Endodermal cell (in vitro differentiated cells): ENCODE results near the gene NRDC. TPM values are rescaled to one million over a fixed set of nuclear protein-coding genes. Genes with fewer than 3 reads are reported as not detected.
A peak's percentile ranks its signal among the peaks of the same experiment; 100 is the strongest.

Experiments
- DNase-seq: peaks from one replicate; pipeline ENCODE4 v3.0.0-alpha.2; 2017
- H3K27ac ChIP-seq: 2 replicates; pipeline ENCODE4 v1.5.1; 2013; ENCODE audit warnings: mild to moderate bottlenecking, low read depth, low read length, moderate library complexity
- H3K27me3 ChIP-seq: 2 replicates; pipeline ENCODE4 v1.6.1; 2013; ENCODE audit warnings: mild to moderate bottlenecking, low read length, moderate library complexity; ENCODE audit not compliant: insufficient read depth, control insufficient read depth, poor library complexity, severe bottlenecking
- H3K36me3 ChIP-seq: 2 replicates; pipeline ENCODE4 v1.7.0; 2013; ENCODE audit warnings: mild to moderate bottlenecking, low read length, moderate library complexity; ENCODE audit not compliant: control insufficient read depth, insufficient read depth
- H3K4me1 ChIP-seq: one replicate; pipeline ENCODE4 v1.7.0; 2013; ENCODE audit warnings: low read length; ENCODE audit not compliant: control insufficient read depth, insufficient read depth
- H3K4me3 ChIP-seq: 2 replicates; pipeline ENCODE4 v1.5.1; 2013; ENCODE audit warnings: mild to moderate bottlenecking, low read length, moderate library complexity
- H3K9ac ChIP-seq: 2 replicates; pipeline ENCODE4 v1.6.1; 2013; ENCODE audit warnings: mild to moderate bottlenecking, low read length, moderate library complexity; ENCODE audit not compliant: poor library complexity, severe bottlenecking; ENCODE audit errors: extremely low read depth
- H3K9me3 ChIP-seq: 2 replicates; pipeline ENCODE4 v1.6.1; 2013; ENCODE audit warnings: mild to moderate bottlenecking, low read length, moderate library complexity; ENCODE audit not compliant: control insufficient read depth
- H3K27ac Mint-ChIP-seq: 2 replicates; pipeline ENCODE4 v1.8.0; 2020; ENCODE audit warnings: mixed read lengths
- H3K27me3 Mint-ChIP-seq: 2 replicates; pipeline ENCODE4 v1.8.0; 2021; ENCODE audit warnings: mild to moderate bottlenecking, mixed read lengths; ENCODE audit not compliant: insufficient read depth
- H3K36me3 Mint-ChIP-seq: 2 replicates; pipeline ENCODE4 v1.8.0; 2020; ENCODE audit warnings: low read depth, mixed read lengths
- H3K4me1 Mint-ChIP-seq: 2 replicates; pipeline ENCODE4 v1.8.0; 2020; ENCODE audit warnings: mixed read lengths
- H3K4me3 Mint-ChIP-seq: 2 replicates; pipeline ENCODE4 v1.8.0; 2020; ENCODE audit warnings: mild to moderate bottlenecking, moderate library complexity, mixed read lengths
- H3K9me3 Mint-ChIP-seq: 2 replicates; pipeline ENCODE4 v1.8.0; 2020; ENCODE audit warnings: mild to moderate bottlenecking, mixed read lengths
- CTCF ChIP-seq: fragments of 200-600 bp; sonication (generic); conservative IDR thresholded peaks from 2 replicates; pipeline ENCODE4 v1.5.0; 2021; ENCODE audit warnings: antibody characterized with exemption, mild to moderate bottlenecking
- WGBS, 2 experiments: methylation state at CpG; one replicate each; pipeline versions ENCODE4 v1.1.5 to v1.1.7; 2013; ENCODE audit warnings: missing lambda C conversion rate in 2 of 2, mixed read lengths in 1 of 2; ENCODE audit not compliant: insufficient coverage in 1 of 2, insufficient read length in 1 of 2; 5-methylcytosine and 5-hydroxymethylcytosine counted together
- total RNA-seq, 2 donors: library from RNA; stranded (reverse); fragmentation: NEBNext Ultra II Directional in 1 of 2; extraction: Animal tissue kit (Norgen Biotek cat#: 25700) in 1 of 2; gene quantifications; 2 replicates in 1 of 2; 3 replicates in 1 of 2; pipeline ENCODE4 v1.2.1, GENCODE V29; 2021

Gene NRDC
- total RNA-seq, 2 donors from 2014 or later: 160 to 202 TPM

GRCh38 chr1:51859333-51859732 is 19.2 kb downstream of the NRDC start:
- 90 to 93% methylated on average over 2 of the region's 2 CpGs for WGBS, 2 experiments
- Histone ChIP-seq H3K9ac (no peak overlapping the region), H3K36me3 (peaks cover 21% of the 10 kb centered on the region), H3K9me3 (no peaks in the 10 kb centered on the region), H3K27me3 (no peaks in the 10 kb centered on the region), H3K4me3 (no peak overlapping the region), H3K27ac (no peak overlapping the region), H3K4me1 (no peaks in the 10 kb centered on the region)
- Mint-ChIP-seq H3K27ac (no peak overlapping the region), H3K27me3 (no peaks in the 10 kb centered on the region), H3K36me3 (peaks cover 23% of the 10 kb centered on the region), H3K9me3 (no peaks in the 10 kb centered on the region), H3K4me3 (no peak overlapping the region), H3K4me1 (peaks cover 1% of the 10 kb centered on the region)
- DNase-seq: no peak
- TF ChIP-seq CTCF: no peak

- no peaks in the 10 kb centered on the region for H3K27me3 ChIP-seq
- peaks cover 1% of the 10 kb centered on the region for H3K4me1 Mint-ChIP-seq
- no peaks in the 10 kb centered on the region for H3K9me3 Mint-ChIP-seq
- TF ChIP-seq CTCF: no peak
- H3K27ac Mint-ChIP-seq: no peak overlapping the region
- H3K36me3 Mint-ChIP-seq: peaks cover 26% of the 10 kb centered on the region
- H3K9me3 ChIP-seq: no peaks in the 10 kb centered on the region
- H3K4me1 ChIP-seq: no peaks in the 10 kb centered on the region
- H3K9ac ChIP-seq: no peak overlapping the region
- no peaks in the 10 kb centered on the region for H3K27me3 Mint-ChIP-seq
- no peak overlapping the region for H3K4me3 ChIP-seq
- H3K4me3 Mint-ChIP-seq: no peak overlapping the region
- no peak overlapping the region for H3K27ac ChIP-seq
- no peak for DNase-seq
- WGBS, 2 experiments: no CpG with 5 or more reads among the region's 1 CpG
- H3K36me3 ChIP-seq: peaks cover 20% of the 10 kb centered on the region
Measured at GRCh38 chr1:51858892-51859291, 19.6 kb downstream of the NRDC start.

- TF ChIP-seq CTCF: no peak
- DNase-seq: no peak
- Histone ChIP-seq H3K9me3 (no peaks in the 10 kb centered on the region), H3K9ac (no peak overlapping the region), H3K27me3 (no peaks in the 10 kb centered on the region), H3K4me1 (no peaks in the 10 kb centered on the region), H3K36me3 (peaks cover 16% of the 10 kb centered on the region), H3K4me3 (no peak overlapping the region), H3K27ac (no peak overlapping the region)
- Mint-ChIP-seq H3K4me3 (no peak overlapping the region), H3K27me3 (no peaks in the 10 kb centered on the region), H3K9me3 (no peaks in the 10 kb centered on the region), H3K36me3 (peaks cover 18% of the 10 kb centered on the region), H3K27ac (peak overlapping the region; percentile 48), H3K4me1 (peaks cover 1% of the 10 kb centered on the region)
Measured at GRCh38 chr1:51856745-51857144, 21.8 kb downstream of the NRDC start.
